ENCODE measurements around the gene SEMA6A.

SEMA6A gene

GRCh38 chr5:116502138-116502537 lies 72.5 kb downstream of the SEMA6A start:
- Histone ChIP-seq H3K36me3 (ENCODE audit: control insufficient read depth in 5 of 5, insufficient read depth in 5 of 5, low read length in 5 of 5) (peaks cover 0 to 4% (median 0%) of the 10 kb centered on the region in 5 donors), H3K27me3 (ENCODE audit: control insufficient read depth in 5 of 5, insufficient read depth in 4 of 5, low read length in 5 of 5) (no peaks in the 10 kb centered on the region), H3K4me3 (ENCODE audit: low read depth in 1 of 5, low read length in 5 of 5) (no peak overlapping the region), H3K27ac (ENCODE audit: low read depth, low read length) (no peak overlapping the region), H3K9me3 (ENCODE audit: control insufficient read depth in 5 of 5, low read length in 5 of 5) (no peaks in the 10 kb centered on the region), H3K9ac (ENCODE audit: low read length in 5 of 5) (no peak overlapping the region), H3K4me1 (ENCODE audit: control insufficient read depth in 5 of 5, insufficient read depth in 5 of 5, low read length in 5 of 5) (peaks cover 0 to 14% (median 0%) of the 10 kb centered on the region in 5 donors)

- H3K36me3 ChIP-seq (ENCODE audit: control insufficient read depth in 5 of 5, insufficient read depth in 5 of 5, low read length in 5 of 5): peaks cover 0 to 19% (median 19%) of the 10 kb centered on the region in 5 donors
- no peak overlapping the region for H3K9ac ChIP-seq (ENCODE audit: low read length in 5 of 5)
- peaks cover 0 to 12% (median 0%) of the 10 kb centered on the region in 5 donors for H3K4me1 ChIP-seq (ENCODE audit: control insufficient read depth in 5 of 5, insufficient read depth in 5 of 5, low read length in 5 of 5)
- H3K27me3 ChIP-seq (ENCODE audit: control insufficient read depth in 5 of 5, insufficient read depth in 4 of 5, low read length in 5 of 5): no peaks in the 10 kb centered on the region
- no peaks in the 10 kb centered on the region for H3K9me3 ChIP-seq (ENCODE audit: control insufficient read depth in 5 of 5, low read length in 5 of 5)
- H3K27ac ChIP-seq (ENCODE audit: low read depth, low read length): no peak overlapping the region
- no peak overlapping the region for H3K4me3 ChIP-seq (ENCODE audit: low read depth in 1 of 5, low read length in 5 of 5)
Observed at GRCh38 chr5:116498503-116499048, 76.0 kb downstream of the SEMA6A start.

- no peak overlapping the region for H3K27ac ChIP-seq (ENCODE audit: low read depth, low read length)
Observed at GRCh38 chr5:116497631-116498030, 77.0 kb downstream of the SEMA6A start.

GRCh38 chr5:116495786-116496357 lies 78.8 kb downstream of the SEMA6A start:
- no peaks in the 10 kb centered on the region for H3K4me1 ChIP-seq (ENCODE audit: control insufficient read depth in 5 of 5, insufficient read depth in 5 of 5, low read length in 5 of 5)
- H3K27ac ChIP-seq (ENCODE audit: low read depth, low read length): no peak overlapping the region
- H3K27me3 ChIP-seq (ENCODE audit: control insufficient read depth in 5 of 5, insufficient read depth in 4 of 5, low read length in 5 of 5): no peaks in the 10 kb centered on the region
- no peaks in the 10 kb centered on the region for H3K9me3 ChIP-seq (ENCODE audit: control insufficient read depth in 5 of 5, low read length in 5 of 5)
- H3K36me3 ChIP-seq (ENCODE audit: control insufficient read depth in 5 of 5, insufficient read depth in 5 of 5, low read length in 5 of 5): peaks cover 0 to 26% (median 18%) of the 10 kb centered on the region in 5 donors
- H3K9ac ChIP-seq (ENCODE audit: low read length in 5 of 5): no peak overlapping the region
- H3K4me3 ChIP-seq (ENCODE audit: low read depth in 1 of 5, low read length in 5 of 5): no peak overlapping the region

More at GRCh38 chr5:116497631-116498030, 77.0 kb downstream of the SEMA6A start:
- Histone ChIP-seq H3K4me1 (ENCODE audit: control insufficient read depth in 5 of 5, insufficient read depth in 5 of 5, low read length in 5 of 5) (peaks cover 0 to 7% (median 0%) of the 10 kb centered on the region in 5 donors), H3K27me3 (ENCODE audit: control insufficient read depth in 5 of 5, insufficient read depth in 4 of 5, low read length in 5 of 5) (no peaks in the 10 kb centered on the region), H3K9ac (ENCODE audit: low read length in 5 of 5) (no peak overlapping the region), H3K4me3 (ENCODE audit: low read depth in 1 of 5, low read length in 5 of 5) (no peak overlapping the region), H3K36me3 (ENCODE audit: control insufficient read depth in 5 of 5, insufficient read depth in 5 of 5, low read length in 5 of 5) (peaks cover 0 to 19% (median 18%) of the 10 kb centered on the region in 5 donors), H3K9me3 (ENCODE audit: control insufficient read depth in 5 of 5, low read length in 5 of 5) (no peaks in the 10 kb centered on the region)

GRCh38 chr5:116494784-116495450 lies 79.7 kb downstream of the SEMA6A start:
- H3K27ac ChIP-seq (ENCODE audit: low read depth, low read length): no peak overlapping the region
- peaks cover 0 to 27% (median 18%) of the 10 kb centered on the region in 5 donors for H3K36me3 ChIP-seq (ENCODE audit: control insufficient read depth in 5 of 5, insufficient read depth in 5 of 5, low read length in 5 of 5)

GRCh38 chr5:116492776-116493175 lies 81.8 kb downstream of the SEMA6A start:
- Histone ChIP-seq H3K9me3 (ENCODE audit: control insufficient read depth in 5 of 5, low read length in 5 of 5) (no peaks in the 10 kb centered on the region), H3K36me3 (ENCODE audit: control insufficient read depth in 5 of 5, insufficient read depth in 5 of 5, low read length in 5 of 5) (peaks cover 0 to 33% (median 22%) of the 10 kb centered on the region in 5 donors), H3K27me3 (ENCODE audit: control insufficient read depth in 5 of 5, insufficient read depth in 4 of 5, low read length in 5 of 5) (no peaks in the 10 kb centered on the region), H3K4me1 (ENCODE audit: control insufficient read depth in 5 of 5, insufficient read depth in 5 of 5, low read length in 5 of 5) (no peaks in the 10 kb centered on the region), H3K27ac (ENCODE audit: low read depth, low read length) (no peak overlapping the region), H3K4me3 (ENCODE audit: low read depth in 1 of 5, low read length in 5 of 5) (no peak overlapping the region), H3K9ac (ENCODE audit: low read length in 5 of 5) (no peak overlapping the region)

More at GRCh38 chr5:116494784-116495450, 79.7 kb downstream of the SEMA6A start:
- Histone ChIP-seq H3K9me3 (ENCODE audit: control insufficient read depth in 5 of 5, low read length in 5 of 5) (no peaks in the 10 kb centered on the region), H3K27me3 (ENCODE audit: control insufficient read depth in 5 of 5, insufficient read depth in 4 of 5, low read length in 5 of 5) (no peaks in the 10 kb centered on the region), H3K4me1 (ENCODE audit: control insufficient read depth in 5 of 5, insufficient read depth in 5 of 5, low read length in 5 of 5) (no peaks in the 10 kb centered on the region), H3K9ac (ENCODE audit: low read length in 5 of 5) (no peak overlapping the region), H3K4me3 (ENCODE audit: low read depth in 1 of 5, low read length in 5 of 5) (no peak overlapping the region)

GRCh38 chr5:116492016-116492623 lies 82.5 kb downstream of the SEMA6A start:
- Histone ChIP-seq H3K9me3 (ENCODE audit: control insufficient read depth in 5 of 5, low read length in 5 of 5) (no peaks in the 10 kb centered on the region), H3K4me1 (ENCODE audit: control insufficient read depth in 5 of 5, insufficient read depth in 5 of 5, low read length in 5 of 5) (no peaks in the 10 kb centered on the region), H3K27me3 (ENCODE audit: control insufficient read depth in 5 of 5, insufficient read depth in 4 of 5, low read length in 5 of 5) (no peaks in the 10 kb centered on the region), H3K27ac (ENCODE audit: low read depth, low read length) (no peak overlapping the region), H3K4me3 (ENCODE audit: low read depth in 1 of 5, low read length in 5 of 5) (no peak overlapping the region), H3K36me3 (ENCODE audit: control insufficient read depth in 5 of 5, insufficient read depth in 5 of 5, low read length in 5 of 5) (peaks cover 0 to 33% (median 22%) of the 10 kb centered on the region in 5 donors), H3K9ac (ENCODE audit: low read length in 5 of 5) (no peak overlapping the region)

GRCh38 chr5:116488356-116489041 lies 86.1 kb downstream of the SEMA6A start:
- no peak overlapping the region for H3K9ac ChIP-seq (ENCODE audit: low read length in 5 of 5)
- no peaks in the 10 kb centered on the region for H3K4me1 ChIP-seq (ENCODE audit: control insufficient read depth in 5 of 5, insufficient read depth in 5 of 5, low read length in 5 of 5)
- peaks cover 0 to 23% (median 5%) of the 10 kb centered on the region in 5 donors for H3K36me3 ChIP-seq (ENCODE audit: control insufficient read depth in 5 of 5, insufficient read depth in 5 of 5, low read length in 5 of 5)
- H3K27ac ChIP-seq (ENCODE audit: low read depth, low read length): no peak overlapping the region
- no peaks in the 10 kb centered on the region for H3K9me3 ChIP-seq (ENCODE audit: control insufficient read depth in 5 of 5, low read length in 5 of 5)
- no peaks in the 10 kb centered on the region for H3K27me3 ChIP-seq (ENCODE audit: control insufficient read depth in 5 of 5, insufficient read depth in 4 of 5, low read length in 5 of 5)
- no peak overlapping the region for H3K4me3 ChIP-seq (ENCODE audit: low read depth in 1 of 5, low read length in 5 of 5)

- no peak overlapping the region for H3K27ac ChIP-seq (ENCODE audit: low read depth, low read length)
- no peak overlapping the region for H3K9ac ChIP-seq (ENCODE audit: low read length in 5 of 5)
- H3K27me3 ChIP-seq (ENCODE audit: control insufficient read depth in 5 of 5, insufficient read depth in 4 of 5, low read length in 5 of 5): no peaks in the 10 kb centered on the region
- H3K36me3 ChIP-seq (ENCODE audit: control insufficient read depth in 5 of 5, insufficient read depth in 5 of 5, low read length in 5 of 5): peaks cover 0 to 28% (median 5%) of the 10 kb centered on the region in 5 donors
- no peaks in the 10 kb centered on the region for H3K9me3 ChIP-seq (ENCODE audit: control insufficient read depth in 5 of 5, low read length in 5 of 5)
- no peaks in the 10 kb centered on the region for H3K4me1 ChIP-seq (ENCODE audit: control insufficient read depth in 5 of 5, insufficient read depth in 5 of 5, low read length in 5 of 5)
- H3K4me3 ChIP-seq (ENCODE audit: low read depth in 1 of 5, low read length in 5 of 5): no peak overlapping the region
Observed at GRCh38 chr5:116487045-116487444, 87.6 kb downstream of the SEMA6A start.

Measured in subcutaneous abdominal adipose tissue (tissue), 5 donors.